HFFc6 (cell line): ENCODE results near the gene CBX7. TPM values are rescaled to one million over a fixed set of nuclear protein-coding genes. Genes with fewer than 3 reads are reported as not detected.

Source experiments
- DNase-seq: peaks from one replicate; pipeline ENCODE4 v3.0.0-alpha.2; 2018
- H3K27ac Mint-ChIP-seq: 2 replicates; pipeline ENCODE4 v1.8.0; 2020; ENCODE audit warnings: mild to moderate bottlenecking, mixed read lengths
- H3K27me3 Mint-ChIP-seq: 2 replicates; pipeline ENCODE4 v1.8.0; 2021; ENCODE audit warnings: mild to moderate bottlenecking, moderate library complexity, mixed read lengths; ENCODE audit not compliant: insufficient read depth
- H3K36me3 Mint-ChIP-seq: 2 replicates; pipeline ENCODE4 v1.8.0; 2021; ENCODE audit warnings: low read depth, mixed read lengths
- H3K4me1 Mint-ChIP-seq: 2 replicates; pipeline ENCODE4 v1.8.0; 2020; ENCODE audit warnings: low read depth, mixed read lengths
- H3K4me3 Mint-ChIP-seq: 2 replicates; pipeline ENCODE4 v1.8.0; 2020; ENCODE audit warnings: mild to moderate bottlenecking, moderate library complexity, mixed read lengths
- H3K9me3 Mint-ChIP-seq: 2 replicates; pipeline ENCODE4 v1.8.0; 2020; ENCODE audit warnings: mild to moderate bottlenecking, mixed read lengths
- total RNA-seq, 6 experiments: library from RNA; stranded (reverse); fragmentation: NEBNext Ultra II Directional; extraction: Animal tissue kit (Norgen Biotek cat#: 25700); gene quantifications; 2 replicates in 1 of 6; 3 replicates in 5 of 6; pipeline ENCODE4 v1.2.3, GENCODE V29; 2021
- TF ChIP-seq, protein P1 (sequence below): fragments of 200-600 bp; sonication (generic); IDR thresholded peaks from 2 replicates; pipeline ENCODE4 v1.5.0; 2021; ENCODE audit warnings: antibody characterized with exemption, mild to moderate bottlenecking

The CBX7 gene
- total RNA-seq, 6 experiments from 2014 or later, result 6.2 to 7.2 (median 6.8) TPM

DNA sequence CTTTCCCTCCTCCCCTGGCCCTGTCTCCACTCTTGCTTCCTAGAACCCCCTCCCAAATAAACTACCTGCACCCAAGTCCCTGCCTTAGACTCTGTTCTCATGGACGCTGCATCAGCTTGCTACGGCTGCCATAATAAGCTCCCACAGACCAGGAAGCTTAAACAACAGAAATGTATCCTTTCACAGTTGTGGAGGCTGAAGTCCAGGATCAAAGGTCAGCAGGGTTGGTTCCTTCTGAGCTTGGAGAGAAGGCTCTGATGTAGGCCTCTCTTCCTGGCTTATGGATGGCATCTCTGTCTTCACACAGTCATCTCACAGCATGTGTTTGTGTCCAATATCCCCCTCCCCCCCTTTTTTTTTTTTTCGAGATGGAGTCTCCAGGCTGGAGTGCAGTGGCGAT lies 23.4 kb downstream of the CBX7 start:
- no peak overlapping the region for H3K27ac Mint-ChIP-seq
- TF ChIP-seq, protein P1, sequence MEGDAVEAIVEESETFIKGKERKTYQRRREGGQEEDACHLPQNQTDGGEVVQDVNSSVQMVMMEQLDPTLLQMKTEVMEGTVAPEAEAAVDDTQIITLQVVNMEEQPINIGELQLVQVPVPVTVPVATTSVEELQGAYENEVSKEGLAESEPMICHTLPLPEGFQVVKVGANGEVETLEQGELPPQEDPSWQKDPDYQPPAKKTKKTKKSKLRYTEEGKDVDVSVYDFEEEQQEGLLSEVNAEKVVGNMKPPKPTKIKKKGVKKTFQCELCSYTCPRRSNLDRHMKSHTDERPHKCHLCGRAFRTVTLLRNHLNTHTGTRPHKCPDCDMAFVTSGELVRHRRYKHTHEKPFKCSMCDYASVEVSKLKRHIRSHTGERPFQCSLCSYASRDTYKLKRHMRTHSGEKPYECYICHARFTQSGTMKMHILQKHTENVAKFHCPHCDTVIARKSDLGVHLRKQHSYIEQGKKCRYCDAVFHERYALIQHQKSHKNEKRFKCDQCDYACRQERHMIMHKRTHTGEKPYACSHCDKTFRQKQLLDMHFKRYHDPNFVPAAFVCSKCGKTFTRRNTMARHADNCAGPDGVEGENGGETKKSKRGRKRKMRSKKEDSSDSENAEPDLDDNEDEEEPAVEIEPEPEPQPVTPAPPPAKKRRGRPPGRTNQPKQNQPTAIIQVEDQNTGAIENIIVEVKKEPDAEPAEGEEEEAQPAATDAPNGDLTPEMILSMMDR, result no peak
- peaks cover 17% of the 10 kb centered on the region for H3K27me3 Mint-ChIP-seq
- no peaks in the 10 kb centered on the region for H3K36me3 Mint-ChIP-seq
- no peak overlapping the region for H3K4me3 Mint-ChIP-seq
- H3K9me3 Mint-ChIP-seq, result no peaks in the 10 kb centered on the region
- DNase-seq, result no peak
- H3K4me1 Mint-ChIP-seq, result no peaks in the 10 kb centered on the region

DNA sequence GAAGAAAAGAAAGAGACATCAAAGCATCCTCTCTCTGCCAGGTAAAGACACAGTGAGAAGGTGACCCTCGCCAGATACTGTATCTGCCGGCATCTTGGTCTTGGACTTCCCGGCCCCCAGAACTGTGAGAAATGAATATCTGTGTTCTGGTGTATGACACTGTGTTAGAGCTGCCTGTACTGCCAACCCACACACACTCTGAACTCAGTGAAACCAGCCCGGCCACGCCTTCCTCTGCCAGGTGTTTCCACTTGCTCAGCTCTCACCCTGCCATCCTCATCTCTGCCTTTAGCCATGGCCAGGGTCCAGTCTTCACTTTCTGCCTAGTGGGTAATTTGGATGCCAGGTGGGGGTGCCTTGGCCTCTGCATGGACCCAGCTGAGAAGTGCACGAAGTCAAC lies 24.0 kb downstream of the CBX7 start:
- Mint-ChIP-seq H3K27me3 (peaks cover 17% of the 10 kb centered on the region), H3K27ac (no peak overlapping the region), H3K9me3 (no peaks in the 10 kb centered on the region), H3K4me3 (no peak overlapping the region), H3K36me3 (no peaks in the 10 kb centered on the region), H3K4me1 (no peaks in the 10 kb centered on the region)
- TF ChIP-seq, protein P1, result no peak
- DNase-seq, result no peak

DNA sequence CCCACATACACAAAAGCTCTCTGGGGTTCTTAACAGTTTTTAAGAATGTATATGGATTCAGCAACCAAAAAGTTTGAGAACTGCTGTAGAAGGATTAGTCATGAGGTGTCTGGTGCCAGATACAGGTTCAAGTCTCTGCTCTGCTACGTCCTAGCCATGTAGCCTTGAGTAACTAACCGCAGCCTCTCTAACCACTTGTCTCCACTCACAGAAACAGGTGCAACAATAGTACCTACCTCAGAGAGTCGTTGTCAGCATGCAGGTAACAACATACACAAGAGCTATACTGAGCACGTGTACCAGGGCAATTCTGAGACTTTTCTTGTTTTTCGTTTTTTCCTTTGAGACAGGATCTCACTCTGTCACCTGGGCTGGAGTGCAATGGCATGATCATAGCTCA lies 26.9 kb downstream of the CBX7 start:
- Mint-ChIP-seq H3K36me3 (no peaks in the 10 kb centered on the region), H3K9me3 (no peaks in the 10 kb centered on the region), H3K27me3 (peaks cover 23% of the 10 kb centered on the region), H3K4me1 (no peaks in the 10 kb centered on the region), H3K27ac (no peak overlapping the region), H3K4me3 (no peak overlapping the region)
- TF ChIP-seq, protein P1, result no peak
- DNase-seq, result no peak

DNA sequence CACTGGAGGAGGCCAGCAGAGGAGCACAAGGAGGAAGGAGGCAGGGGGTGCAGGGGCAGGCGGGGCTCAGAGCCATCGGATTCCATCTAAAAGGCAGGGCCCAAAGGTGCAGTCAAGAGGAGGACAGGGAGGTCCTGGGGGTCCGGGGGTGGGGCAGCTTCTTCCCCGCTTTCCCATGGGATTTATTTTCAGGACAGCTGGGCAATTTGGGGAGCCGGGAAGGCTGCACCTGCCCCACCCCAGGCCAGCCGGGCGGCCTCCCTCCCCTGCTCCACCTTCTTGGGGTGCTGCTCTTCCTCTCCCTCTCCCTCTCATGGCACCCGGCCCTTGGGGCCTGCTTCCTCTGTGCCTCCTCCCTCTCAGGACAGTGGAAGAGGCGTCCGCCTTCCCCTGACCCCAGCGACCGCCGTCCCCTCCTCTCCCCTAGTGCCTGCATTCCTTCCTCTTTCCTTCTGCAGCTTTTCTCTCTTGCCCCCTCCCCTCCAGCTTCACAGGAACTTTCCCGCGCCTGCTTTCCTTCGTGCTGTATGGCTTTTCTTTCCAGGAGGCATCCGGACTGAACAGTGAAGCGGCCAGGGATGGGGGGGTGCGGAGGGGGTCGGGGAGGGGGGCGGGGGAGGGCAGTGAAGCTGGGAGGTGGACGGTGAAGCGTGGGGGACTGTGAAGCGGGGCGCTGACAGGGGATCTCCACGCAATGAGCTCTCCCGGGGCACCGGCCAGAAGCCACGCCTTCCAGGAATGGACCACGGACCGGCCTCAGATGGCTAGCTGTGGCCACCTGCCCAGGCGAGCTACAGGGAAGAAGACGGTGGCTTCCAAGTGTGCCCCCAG lies 28.5 kb downstream of the CBX7 start:
- Mint-ChIP-seq H3K27me3 (peaks cover 27% of the 10 kb centered on the region), H3K36me3 (no peaks in the 10 kb centered on the region), H3K9me3 (no peaks in the 10 kb centered on the region), H3K4me1 (no peaks in the 10 kb centered on the region), H3K27ac (no peak overlapping the region), H3K4me3 (no peak overlapping the region)
- DNase-seq, result no peak
- TF ChIP-seq, protein P1, result no peak

DNA sequence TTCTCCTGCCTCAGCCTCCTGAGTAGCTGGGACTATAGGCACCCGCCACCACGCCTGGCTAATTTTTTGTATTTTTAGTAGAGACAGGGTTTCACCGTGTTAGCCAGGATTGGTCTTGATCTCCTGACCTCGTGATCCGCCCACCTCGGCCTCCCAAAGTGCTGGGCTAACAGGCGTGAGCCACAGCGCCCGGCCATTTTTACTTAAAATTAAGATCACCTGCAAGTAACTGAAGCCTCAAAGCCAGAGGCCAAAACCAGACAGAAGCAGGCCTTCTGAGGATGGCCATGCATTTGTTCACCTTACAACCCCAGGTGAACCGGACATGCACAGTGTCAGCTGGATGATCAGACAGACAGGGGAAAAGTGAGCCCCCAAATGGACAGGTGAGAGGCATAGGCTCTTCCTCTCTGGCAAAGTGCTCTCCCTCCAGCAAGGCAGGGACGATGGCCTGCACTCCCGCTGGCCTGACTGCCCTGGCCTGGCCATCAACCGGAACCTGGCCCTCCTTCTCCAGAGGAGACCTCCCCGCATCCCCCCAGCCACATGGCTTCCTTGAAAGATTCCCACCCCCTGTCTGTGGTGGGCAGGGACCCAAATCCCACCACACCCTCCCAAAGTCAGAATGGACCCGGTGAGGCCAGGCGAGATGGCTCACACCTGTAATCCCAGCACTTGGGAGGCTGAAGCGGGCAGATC lies 29.6 kb downstream of the CBX7 start:
- no peak overlapping the region for H3K27ac Mint-ChIP-seq
- TF ChIP-seq, protein P1, result no peak
- no peaks in the 10 kb centered on the region for H3K9me3 Mint-ChIP-seq
- no peak for DNase-seq
- no peak overlapping the region for H3K4me3 Mint-ChIP-seq
- H3K36me3 Mint-ChIP-seq, result no peaks in the 10 kb centered on the region
- H3K27me3 Mint-ChIP-seq, result peaks cover 32% of the 10 kb centered on the region
- no peaks in the 10 kb centered on the region for H3K4me1 Mint-ChIP-seq
